HG03280 (cell line): ENCODE results near the gene RHOF.
"Not testable (repeated sequence)": the region's sequence is repeated elsewhere in the genome, so short reads cannot be mapped to it uniquely, and the experiment has no call there.

Source experiments
- ATAC-seq: cut with Tn5 transposase; IDR thresholded peaks from one replicate; pipeline ENCODE4 v1.9.1; 2021; ENCODE audit warnings: mild to moderate bottlenecking, moderate library complexity; ENCODE audit not compliant: unreplicated experiment

The RHOF gene

GRCh38 chr12:121776190-121777098 is 17.0 kb downstream of the RHOF start:
- no peak for ATAC-seq

- no peak for ATAC-seq
Observed at GRCh38 chr12:121775501-121775900, 18.0 kb downstream of the RHOF start.

- ATAC-seq: no peak
Observed at GRCh38 chr12:121774968-121775474, 18.5 kb downstream of the RHOF start.

- peak; percentile 85 for ATAC-seq
Observed at GRCh38 chr12:121773011-121773777, 20.3 kb downstream of the RHOF start.

- no peak for ATAC-seq
Observed at GRCh38 chr12:121770813-121771625, 22.5 kb downstream of the RHOF start.

- no peak for ATAC-seq
Observed at GRCh38 chr12:121770388-121770787, 23.1 kb downstream of the RHOF start.

- no peak for ATAC-seq
Observed at GRCh38 chr12:121769831-121770301, 23.6 kb downstream of the RHOF start.

GRCh38 chr12:121769297-121769830 is 24.1 kb downstream of the RHOF start:
- ATAC-seq: no peak

- ATAC-seq: no peak
Observed at GRCh38 chr12:121767525-121768016, 25.9 kb downstream of the RHOF start.

GRCh38 chr12:121766290-121767039 is 27.0 kb downstream of the RHOF start:
- ATAC-seq: no peak

GRCh38 chr12:121765573-121765972 is 27.9 kb downstream of the RHOF start:
- ATAC-seq: no peak

- ATAC-seq: no peak
Observed at GRCh38 chr12:121764808-121765207, 28.7 kb downstream of the RHOF start.

- ATAC-seq: no peak
Observed at GRCh38 chr12:121762269-121762668, 31.2 kb downstream of the RHOF start.

GRCh38 chr12:121758536-121758935 is 35.0 kb downstream of the RHOF start:
- ATAC-seq: not testable (repeated sequence)

GRCh38 chr12:121755591-121755990 is 37.9 kb downstream of the RHOF start:
- no peak for ATAC-seq

GRCh38 chr12:121754836-121755235 is 38.7 kb downstream of the RHOF start:
- ATAC-seq: no peak

GRCh38 chr12:121753844-121754264 is 39.6 kb downstream of the RHOF start:
- ATAC-seq: no peak

GRCh38 chr12:121751749-121752351 is 41.6 kb downstream of the RHOF start:
- ATAC-seq: no peak

GRCh38 chr12:121751034-121751433 is 42.5 kb downstream of the RHOF start:
- ATAC-seq: no peak
